Peyer's patch (tissue), 4 donors: ENCODE data around the gene DKKL1.

ENCODE experiments used
- POLR2A ChIP-seq, 2 donors: fragments of 450-650 bp; IDR thresholded peaks; one replicate each; pipeline ENCODE4 v1.5.1; 2017; ENCODE audit warnings: antibody characterized with exemption in 2 of 2, mild to moderate bottlenecking in 2 of 2, moderate library complexity in 2 of 2
- TF ChIP-seq, protein P1 (sequence below), 6 experiments: fragments of 450-650 bp in 4 of 6; fragments of 200-600 bp in 2 of 6; sonication (generic) in 1 of 6; IDR thresholded peaks; one replicate each; pipeline ENCODE4 v1.5.1; 2017 to 2019; ENCODE audit warnings: antibody characterized with exemption in 6 of 6, mild to moderate bottlenecking in 3 of 6, moderate library complexity in 1 of 6

DNA sequence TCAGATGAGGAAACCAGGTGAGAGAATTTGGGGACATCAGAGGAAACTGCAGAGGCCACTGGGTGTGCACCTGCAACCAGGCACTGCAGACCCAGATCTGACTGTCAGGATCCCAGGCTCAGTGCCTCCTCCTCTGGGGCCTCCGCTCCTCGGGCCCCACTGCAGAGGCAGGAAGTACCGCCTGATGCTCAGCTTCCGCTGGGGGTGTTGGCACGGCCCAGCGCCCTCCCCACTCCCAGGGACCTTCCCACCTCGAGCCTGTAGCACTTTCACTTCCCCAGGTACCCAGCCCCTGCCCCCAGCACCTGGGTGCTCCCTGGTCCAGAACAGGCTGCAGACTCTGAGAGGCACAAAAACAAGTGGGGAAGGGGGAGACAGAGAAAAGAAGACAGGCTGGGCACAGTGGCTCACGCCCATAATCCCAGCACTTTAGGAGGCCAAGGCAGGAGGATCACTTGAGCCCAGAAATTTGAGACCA is 29.8 kb upstream of the DKKL1 start:
- TF ChIP-seq, protein P1, sequence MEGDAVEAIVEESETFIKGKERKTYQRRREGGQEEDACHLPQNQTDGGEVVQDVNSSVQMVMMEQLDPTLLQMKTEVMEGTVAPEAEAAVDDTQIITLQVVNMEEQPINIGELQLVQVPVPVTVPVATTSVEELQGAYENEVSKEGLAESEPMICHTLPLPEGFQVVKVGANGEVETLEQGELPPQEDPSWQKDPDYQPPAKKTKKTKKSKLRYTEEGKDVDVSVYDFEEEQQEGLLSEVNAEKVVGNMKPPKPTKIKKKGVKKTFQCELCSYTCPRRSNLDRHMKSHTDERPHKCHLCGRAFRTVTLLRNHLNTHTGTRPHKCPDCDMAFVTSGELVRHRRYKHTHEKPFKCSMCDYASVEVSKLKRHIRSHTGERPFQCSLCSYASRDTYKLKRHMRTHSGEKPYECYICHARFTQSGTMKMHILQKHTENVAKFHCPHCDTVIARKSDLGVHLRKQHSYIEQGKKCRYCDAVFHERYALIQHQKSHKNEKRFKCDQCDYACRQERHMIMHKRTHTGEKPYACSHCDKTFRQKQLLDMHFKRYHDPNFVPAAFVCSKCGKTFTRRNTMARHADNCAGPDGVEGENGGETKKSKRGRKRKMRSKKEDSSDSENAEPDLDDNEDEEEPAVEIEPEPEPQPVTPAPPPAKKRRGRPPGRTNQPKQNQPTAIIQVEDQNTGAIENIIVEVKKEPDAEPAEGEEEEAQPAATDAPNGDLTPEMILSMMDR (IDR thresholded peaks at IDR 0.05): no peak
- TF ChIP-seq POLR2A (IDR thresholded peaks at IDR 0.05): no peak
